SH-SY5Y (cell line): Measurements from ENCODE around the gene MBD6.

Experiments used
- GATA2 ChIP-seq: IDR thresholded peaks from 2 replicates; pipeline ENCODE4 v1.6.1; 2011; ENCODE audit warnings: mild to moderate bottlenecking, low read depth, low read length
- GATA3 ChIP-seq: IDR thresholded peaks from 2 replicates; pipeline ENCODE4 v1.6.1; 2011; ENCODE audit warnings: low read depth, mild to moderate bottlenecking, low read length, moderate library complexity

DNA sequence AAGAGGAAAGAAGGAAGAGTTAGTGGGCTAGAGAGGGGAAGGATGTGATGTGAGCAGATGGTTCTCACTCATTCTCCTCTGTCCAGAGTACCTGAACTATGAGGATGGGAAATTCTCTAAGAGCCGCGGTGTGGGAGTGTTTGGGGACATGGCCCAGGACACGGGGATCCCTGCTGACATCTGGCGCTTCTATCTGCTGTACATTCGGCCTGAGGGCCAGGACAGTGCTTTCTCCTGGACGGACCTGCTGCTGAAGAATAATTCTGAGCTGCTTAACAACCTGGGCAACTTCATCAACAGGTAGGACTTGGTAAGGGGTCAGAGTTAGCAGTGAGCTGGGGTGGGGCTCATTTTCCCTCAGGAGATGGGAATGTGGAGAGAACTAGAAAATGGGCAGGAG, 10.0 kb upstream of the MBD6 start:
- TF ChIP-seq GATA3 (no peak), GATA2 (no peak)
